CD14-positive monocyte (primary cell): ENCODE data around the gene REN. TPM values are rescaled to one million over a fixed set of nuclear protein-coding genes. Genes with fewer than 3 reads are reported as not detected.

Experiments used
- DNase-seq, 3 donors: peaks; one replicate each; pipeline ENCODE4 v3.0.0-alpha.2; 2011 to 2022
- H2AFZ ChIP-seq: 2 replicates; pipeline ENCODE4 v1.6.0; 2012; ENCODE audit warnings: mild to moderate bottlenecking, low read depth, low read length, inconsistent platforms; ENCODE audit not compliant: insufficient read depth, poor library complexity, severe bottlenecking
- H3K27ac ChIP-seq, 2 donors: 1 replicate in 1 of 2; 2 replicates in 1 of 2; pipeline ENCODE4 v1.5.1; 2012 to 2013; ENCODE audit warnings: low read length in 2 of 2, control low read depth in 1 of 2, inconsistent platforms in 1 of 2, low read depth in 1 of 2, mild to moderate bottlenecking in 1 of 2
- H3K27me3 ChIP-seq, 2 donors: one replicate each; pipeline versions ENCODE4 v1.6.0 to v1.6.1; 2011 to 2013; ENCODE audit warnings: low read length in 2 of 2; ENCODE audit not compliant: control insufficient read depth in 2 of 2, insufficient read depth in 2 of 2
- H3K36me3 ChIP-seq, 2 donors: replicated peaks in 1 of 2; 1 replicate in 1 of 2; 2 replicates in 1 of 2; pipeline versions ENCODE4 v1.5.1 to v1.6.1; 2012 to 2013; ENCODE audit warnings: low read length in 2 of 2, control low read depth in 1 of 2, inconsistent platforms in 1 of 2, mild to moderate bottlenecking in 1 of 2; ENCODE audit not compliant: insufficient read depth in 2 of 2, control insufficient read depth in 1 of 2
- H3K4me1 ChIP-seq, 2 donors: 1 replicate in 1 of 2; 2 replicates in 1 of 2; pipeline versions ENCODE4 v1.5.1 to v1.6.1; 2012 to 2013; ENCODE audit warnings: low read length in 2 of 2, control low read depth in 1 of 2, inconsistent platforms in 1 of 2, mild to moderate bottlenecking in 1 of 2, moderate library complexity in 1 of 2; ENCODE audit not compliant: insufficient read depth in 2 of 2, control insufficient read depth in 1 of 2
- H3K4me2 ChIP-seq: replicated peaks from 2 replicates; pipeline ENCODE3; 2012; ENCODE audit warnings: low read length, moderate library complexity, mild to moderate bottlenecking; ENCODE audit not compliant: poor library complexity, severe bottlenecking; ENCODE audit errors: extremely low read depth
- H3K4me3 ChIP-seq, 3 experiments: fragments of 200-600 bp in 1 of 3; sonication (generic) in 1 of 3; replicated peaks in 1 of 3; 1 replicate in 2 of 3; 2 replicates in 1 of 3; pipeline ENCODE4 v1.5.1; 2011 to 2013; ENCODE audit warnings: low read length in 3 of 3, mild to moderate bottlenecking in 3 of 3, control low read depth in 2 of 3, low read depth in 2 of 3, inconsistent platforms in 1 of 3, moderate library complexity in 1 of 3
- H3K79me2 ChIP-seq: 2 replicates; pipeline ENCODE4 v1.6.0; 2012; ENCODE audit warnings: mild to moderate bottlenecking, control low read depth, inconsistent platforms, low read length, moderate library complexity; ENCODE audit not compliant: insufficient read depth
- H3K9ac ChIP-seq: 2 replicates; pipeline ENCODE4 v1.6.0; 2017; ENCODE audit warnings: low read length, mild to moderate bottlenecking; ENCODE audit not compliant: insufficient read depth, poor library complexity, severe bottlenecking
- H3K9me3 ChIP-seq, 2 donors: replicated peaks in 1 of 2; 1 replicate in 1 of 2; 2 replicates in 1 of 2; pipeline versions ENCODE4 v1.5.1 to v1.6.1; 2012 to 2013; ENCODE audit warnings: low read length in 2 of 2, control low read depth in 1 of 2; ENCODE audit not compliant: control insufficient read depth in 1 of 2, insufficient read depth in 1 of 2
- H4K20me1 ChIP-seq: 2 replicates; pipeline ENCODE4 v1.6.0; 2012; ENCODE audit warnings: mild to moderate bottlenecking, low read length, control low read depth, moderate library complexity; ENCODE audit not compliant: insufficient read depth
- H3K27ac Mint-ChIP-seq, 7 donors: one replicate each; pipeline ENCODE4 v1.8.0; 2020; ENCODE audit warnings: mild to moderate bottlenecking in 7 of 7, mixed read lengths in 7 of 7, moderate library complexity in 6 of 7, inconsistent platforms in 2 of 7
- H3K27me3 Mint-ChIP-seq, 3 donors: one replicate each; pipeline ENCODE4 v1.8.0; 2021 to 2022; ENCODE audit warnings: low read depth in 3 of 3, mild to moderate bottlenecking in 3 of 3, mixed read lengths in 3 of 3, moderate library complexity in 3 of 3, inconsistent platforms in 1 of 3
- H3K36me3 Mint-ChIP-seq, 2 donors: one replicate each; pipeline ENCODE4 v1.8.0; 2020; ENCODE audit warnings: mixed read lengths in 2 of 2, inconsistent platforms in 1 of 2, mild to moderate bottlenecking in 1 of 2
- H3K4me1 Mint-ChIP-seq: one replicate; pipeline ENCODE4 v1.8.0; 2020; ENCODE audit warnings: mild to moderate bottlenecking, mixed read lengths
- H3K4me3 Mint-ChIP-seq, 2 donors: one replicate each; pipeline ENCODE4 v1.8.0; 2020; ENCODE audit warnings: mild to moderate bottlenecking in 2 of 2, mixed read lengths in 2 of 2, moderate library complexity in 1 of 2
- H3K9me3 Mint-ChIP-seq, 7 donors: one replicate each; pipeline ENCODE4 v1.8.0; 2020 to 2022; ENCODE audit warnings: mixed read lengths in 7 of 7, mild to moderate bottlenecking in 6 of 7, moderate library complexity in 6 of 7, inconsistent platforms in 2 of 7
- CTCF ChIP-seq: fragments of 200-600 bp; IDR thresholded peaks from one replicate; pipeline ENCODE4 v1.8.0; 2022; ENCODE audit warnings: antibody characterized with exemption, mild to moderate bottlenecking
- WGBS: methylation state at CpG from one replicate; pipeline ENCODE4 v1.1.5; 2013; ENCODE audit warnings: missing lambda C conversion rate; ENCODE audit not compliant: insufficient coverage; 5-methylcytosine and 5-hydroxymethylcytosine counted together
- intact Hi-C, 2 donors: fragments of 100-400 bp; cut with micrococcal nuclease; formaldehyde crosslinking; loops; one replicate each; pipeline versions ENCODE4 v1.15.0 to v1.15.1; 2023
- polyA plus RNA-seq, 3 donors: library from polyadenylated mRNA; depleted of rRNA in 1 of 3; unstranded in 2 of 3; stranded (reverse) in 1 of 3; fragments of 300-500 nt in 2 of 3; fragments of >200 nt in 1 of 3; fragmentation: Illumina TruSeq in 2 of 3; gene quantifications; 1 replicate in 2 of 3; 2 replicates in 1 of 3; pipeline ENCODE4 v1.2.3, GENCODE V29; 2012 to 2021

The REN gene
- polyA plus RNA-seq, 3 donors: not detected

GRCh38 chr1:204157962-204158361 lies 8.2 kb downstream of the REN start:
- no peaks in the 10 kb centered on the region for H3K79me2 ChIP-seq
- Mint-ChIP-seq H3K4me3 (no peak overlapping the region), H3K27ac (peak overlapping the region in 1 of 7 donors; percentile 3), H3K9me3 (no peaks in the 10 kb centered on the region), H3K4me1 (peaks cover 4% of the 10 kb centered on the region), H3K27me3 (peaks cover 12 to 24% (median 22%) of the 10 kb centered on the region in 3 donors), H3K36me3 (no peaks in the 10 kb centered on the region)
- 33% methylated on average over 5 of the region's 6 CpGs for WGBS
- no peaks in the 10 kb centered on the region for H3K36me3 ChIP-seq
- no peak overlapping the region for H3K27ac ChIP-seq
- H3K4me1 ChIP-seq: peaks cover under 1 to 1% of the 10 kb centered on the region in 2 donors
- no peak overlapping the region for H3K4me3 ChIP-seq
- no peaks in the 10 kb centered on the region for H3K9me3 ChIP-seq
- no peak overlapping the region for H3K4me2 ChIP-seq
- no peaks in the 10 kb centered on the region for H4K20me1 ChIP-seq
- H3K27me3 ChIP-seq: peaks cover 0 to 8% of the 10 kb centered on the region in 2 donors
- TF ChIP-seq CTCF: no peak
- DNase-seq: no peak
- H3K9ac ChIP-seq: no peak overlapping the region
- H2AFZ ChIP-seq: no peak overlapping the region
- intact Hi-C loops: no loop called here

GRCh38 chr1:204155881-204156280 lies 10.3 kb downstream of the REN start:
- no peaks in the 10 kb centered on the region for H4K20me1 ChIP-seq
- Mint-ChIP-seq H3K27ac (peak overlapping the region in 2 of 7 donors; percentile 31 to 35), H3K4me3 (no peak overlapping the region), H3K9me3 (peaks cover 0 to 2% (median 0%) of the 10 kb centered on the region in 7 donors), H3K27me3 (peaks cover 25 to 37% (median 35%) of the 10 kb centered on the region in 3 donors), H3K4me1 (peaks cover 10% of the 10 kb centered on the region), H3K36me3 (no peaks in the 10 kb centered on the region)
- no peak overlapping the region for H3K27ac ChIP-seq
- H3K79me2 ChIP-seq: no peaks in the 10 kb centered on the region
- intact Hi-C loops: no loop called here
- H3K9me3 ChIP-seq: no peaks in the 10 kb centered on the region
- H3K4me2 ChIP-seq: no peak overlapping the region
- H3K4me3 ChIP-seq: no peak overlapping the region
- H3K9ac ChIP-seq: no peak overlapping the region
- 88% methylated on average over 6 of the region's 10 CpGs for WGBS
- H2AFZ ChIP-seq: no peak overlapping the region
- TF ChIP-seq CTCF: no peak
- H3K27me3 ChIP-seq: peaks cover 8 to 25% of the 10 kb centered on the region in 2 donors
- DNase-seq: no peak
- no peaks in the 10 kb centered on the region for H3K36me3 ChIP-seq
- peaks cover 9 to 18% of the 10 kb centered on the region in 2 donors for H3K4me1 ChIP-seq
